ENCODE measurements around the gene PDIA6. TPM values are rescaled to one million over a fixed set of nuclear protein-coding genes. Genes with fewer than 3 reads are reported as not detected.

PDIA6 gene
- total and polyA plus RNA-seq, 2 of the 4 experiments (the other 2 are of a cell fraction), result 204 to 349 TPM

DNA sequence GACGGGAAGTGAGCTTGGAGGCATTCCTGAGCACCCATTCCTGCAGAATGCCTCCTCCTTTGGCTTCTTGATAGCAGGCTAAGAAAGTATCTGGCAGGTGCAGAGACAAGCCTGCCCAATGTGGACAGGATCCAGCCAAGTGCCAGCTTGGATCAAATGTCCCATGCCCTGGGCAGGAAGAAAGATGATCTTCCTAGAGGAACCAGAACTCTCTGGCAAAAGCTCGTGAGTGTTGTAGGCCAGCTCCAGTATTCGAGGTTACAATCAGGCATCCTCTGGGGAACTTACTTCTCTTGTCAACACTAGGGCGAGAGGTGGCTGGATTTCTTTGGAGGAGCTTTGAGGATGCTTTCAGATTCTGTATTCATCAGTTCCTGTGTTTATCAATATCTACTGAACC is 29.9 kb upstream of the PDIA6 start:
- in situ Hi-C loops (cut with MboI; ENCODE audit: low sequenced_read_pairs) (no loop called here), dilution Hi-C loops (cut with HindIII; ENCODE audit: low sequenced_read_pairs, unreplicated experiment) (no loop called here), intact Hi-C loops (cut with micrococcal nuclease) (no loop called here)
- Histone ChIP-seq H4K8ac (ENCODE audit: low read depth in 2 of 2, low read length in 2 of 2) (no peak overlapping the region), H3K9me3 (ENCODE audit: control insufficient read depth, insufficient read depth, low read length) (peaks cover 20% of the 10 kb centered on the region), H3K4me1 (ENCODE audit: control insufficient read depth, insufficient read depth, low read length) (no peaks in the 10 kb centered on the region), H2AK9ac (replicated peaks; ENCODE audit: low read depth, low read length, poor library complexity) (no peak overlapping the region), H4K91ac (ENCODE audit: insufficient read depth, low read depth, low read length) (no peak overlapping the region), H3K79me1 (ENCODE audit: low read depth in 1 of 2, low read length in 2 of 2) (no peaks in the 10 kb centered on the region), H3K14ac (replicated peaks; ENCODE audit: low read depth, low read length) (no peak overlapping the region), H3K36me3 (ENCODE audit: control insufficient read depth, insufficient read depth, low read length) (no peaks in the 10 kb centered on the region), H3K4me2 (ENCODE audit: low read depth, low read length) (no peak overlapping the region), H2BK5ac (ENCODE audit: low read depth, low read length, poor library complexity, severe bottlenecking) (no peak overlapping the region), H3K4me3 (ENCODE audit: insufficient read depth, low read depth, low read length) (no peak overlapping the region), H3K56ac (ENCODE audit: extremely low read depth, insufficient read depth, low read length) (no peak overlapping the region), H2AFZ (replicated peaks; ENCODE audit: low read length, poor library complexity) (no peak overlapping the region), H3K4ac (ENCODE audit: low read depth, low read length) (no peak overlapping the region), H3K27ac (ENCODE audit: insufficient read depth, low read length) (no peak overlapping the region), H4K5ac (ENCODE audit: low read depth, low read length) (no peak overlapping the region), H2BK20ac (ENCODE audit: low read depth, low read length) (no peak overlapping the region), H2BK15ac (ENCODE audit: low read depth, low read length) (no peak overlapping the region), H2AK5ac (ENCODE audit: low read depth, low read length) (no peak overlapping the region), H3K23ac (ENCODE audit: low read depth, low read length) (no peak overlapping the region), H3K9ac (ENCODE audit: low read depth, low read length) (no peak overlapping the region), H4K20me1 (ENCODE audit: insufficient read depth, low read length) (no peaks in the 10 kb centered on the region), H3K27me3 (ENCODE audit: control insufficient read depth, insufficient read depth, low read length) (peaks cover 10% of the 10 kb centered on the region), H3K9me1 (ENCODE audit: insufficient read depth, low read length) (no peaks in the 10 kb centered on the region), H3K18ac (ENCODE audit: low read depth, low read length) (no peak overlapping the region), H2BK120ac (ENCODE audit: low read depth, low read length) (no peak overlapping the region)
- no CpG with 5 or more reads among the region's 4 CpGs for WGBS, 2 experiments (ENCODE audit: extremely low coverage in 2 of 2, insufficient read length in 1 of 2)
- POLR2A ChIA-PET (ENCODE audit: unreplicated experiment), result no interaction called here
- no peak for ATAC-seq (ENCODE audit: low read depth)
- no peak for TF ChIP-seq MAFK (IDR thresholded peaks at IDR 0.05; ENCODE audit: low read depth, low read length)
- no peak for DNase-seq
- CTCF ChIA-PET, result interaction anchor here (0.5 to 1.3 kb wide), 2 partner anchors 10 to 263 kb away, joined by 3 to 7 read pairs; no protein-coding TSS in a partner anchor
- BruUV-seq (replicated peaks), result no TSS peak
